Fibroblast of peridontal ligament (primary cell): Measurements from ENCODE around the gene RPUSD3.

Source experiments
- DNase-seq: peaks from one replicate; pipeline ENCODE4 v3.0.0-alpha.2; 2010; ENCODE audit errors: extremely low read depth

Gene RPUSD3

GRCh38 chr3:9834520-9835380 is 9.1 kb downstream of the RPUSD3 start:
- DNase-seq, result no peak

- DNase-seq, result no peak
Measured at GRCh38 chr3:9833078-9833477, 10.7 kb downstream of the RPUSD3 start.

- no peak for DNase-seq
Measured at GRCh38 chr3:9831253-9831652, 12.6 kb downstream of the RPUSD3 start.

DNA sequence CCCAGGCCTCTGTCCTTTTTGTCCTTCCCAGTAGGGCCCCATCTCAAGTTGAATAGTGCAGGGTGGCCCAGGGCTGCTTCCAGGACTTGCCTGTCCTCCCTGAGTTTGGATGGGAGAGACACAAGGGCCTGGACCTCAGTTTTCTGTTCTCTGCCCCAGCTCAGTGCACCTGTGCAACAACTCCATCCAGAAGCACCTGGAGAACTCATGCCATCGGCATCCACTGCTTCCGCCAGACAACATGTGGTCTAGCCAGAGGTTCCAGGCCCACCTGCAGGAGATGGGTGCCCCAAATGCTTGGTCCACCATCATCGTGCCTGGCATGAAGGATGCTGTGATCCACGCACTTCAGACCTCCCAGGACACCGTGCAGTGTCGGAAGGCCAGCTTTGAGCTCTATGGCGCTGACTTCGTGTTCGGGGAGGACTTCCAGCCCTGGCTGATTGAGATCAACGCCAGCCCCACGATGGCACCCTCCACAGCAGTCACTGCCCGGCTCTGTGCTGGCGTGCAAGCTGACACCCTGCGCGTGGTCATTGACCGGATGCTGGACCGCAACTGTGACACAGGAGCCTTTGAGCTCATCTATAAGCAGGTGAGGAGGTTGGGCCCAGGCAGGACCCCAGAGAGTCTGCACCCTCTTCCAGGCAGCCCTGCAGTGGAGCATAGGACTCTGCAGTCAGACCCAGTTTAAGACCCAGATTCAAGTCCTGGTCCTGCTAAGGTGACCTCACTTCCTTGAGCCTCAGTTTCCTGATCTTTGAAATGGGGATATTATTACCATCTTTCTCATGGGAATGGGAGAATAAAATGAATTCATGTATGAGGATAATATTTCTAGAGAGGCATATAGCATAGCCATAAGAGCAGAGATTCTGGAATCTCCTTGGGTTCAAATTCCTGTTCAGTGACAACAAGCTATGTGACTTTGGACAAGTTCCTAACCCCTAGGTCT is 14.7 kb downstream of the RPUSD3 start:
- DNase-seq, result no peak

DNA sequence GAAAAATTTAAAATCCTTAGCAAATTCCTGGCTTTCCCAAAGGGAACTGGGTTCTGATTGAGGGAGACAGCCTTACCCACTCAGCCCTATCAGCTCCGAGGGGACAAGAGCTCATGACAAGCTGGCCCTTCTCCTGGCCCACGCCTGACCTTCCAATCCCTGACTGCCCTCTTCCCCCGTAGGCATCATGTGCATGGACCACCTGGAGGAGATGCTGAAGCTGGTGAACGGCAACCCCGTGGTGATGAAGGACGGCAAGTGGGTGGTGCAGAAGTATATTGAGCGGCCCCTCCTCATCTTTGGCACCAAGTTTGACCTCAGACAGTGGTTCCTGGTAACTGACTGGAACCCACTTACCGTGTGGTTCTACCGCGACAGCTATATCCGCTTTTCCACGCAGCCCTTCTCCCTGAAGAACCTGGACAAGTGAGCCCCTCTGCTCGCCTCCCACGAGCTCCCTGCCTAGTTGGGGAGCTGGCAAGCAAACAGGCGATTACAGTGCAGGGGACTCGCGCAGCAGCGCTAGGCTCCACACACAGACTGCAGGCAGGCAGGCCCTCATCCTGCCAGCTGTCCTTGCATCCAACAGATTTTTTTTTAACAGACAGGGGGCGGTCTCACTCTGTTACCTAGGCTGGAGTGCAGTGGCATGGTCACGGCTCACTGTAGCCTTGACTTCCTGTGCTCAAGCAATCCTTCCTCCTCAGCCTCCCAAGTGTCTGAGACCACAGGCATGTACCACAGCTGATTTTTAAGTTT is 16.8 kb downstream of the RPUSD3 start:
- DNase-seq, result no peak

- DNase-seq, result no peak
Measured at GRCh38 chr3:9825451-9826040, 18.3 kb downstream of the RPUSD3 start.

DNA sequence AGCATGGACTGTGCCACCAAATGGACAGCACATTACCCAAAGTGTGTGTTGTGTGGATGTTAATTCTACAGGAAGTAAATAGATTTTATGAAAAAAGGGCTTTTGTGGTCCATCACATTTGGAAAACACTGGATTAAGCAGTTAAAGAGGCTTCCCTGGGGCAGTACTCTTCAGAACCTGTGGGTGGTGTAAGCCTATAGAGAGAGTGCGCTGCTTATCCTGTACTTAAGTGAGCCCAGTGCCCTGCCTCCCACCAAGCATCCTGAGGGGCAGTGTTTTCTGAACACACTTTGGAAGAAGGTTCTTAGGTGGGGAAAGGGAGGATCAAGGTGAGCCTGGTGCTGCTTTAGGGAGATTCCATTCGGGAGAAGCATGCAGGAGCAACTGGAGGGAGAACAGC is 22.9 kb downstream of the RPUSD3 start:
- DNase-seq, result no peak

DNA sequence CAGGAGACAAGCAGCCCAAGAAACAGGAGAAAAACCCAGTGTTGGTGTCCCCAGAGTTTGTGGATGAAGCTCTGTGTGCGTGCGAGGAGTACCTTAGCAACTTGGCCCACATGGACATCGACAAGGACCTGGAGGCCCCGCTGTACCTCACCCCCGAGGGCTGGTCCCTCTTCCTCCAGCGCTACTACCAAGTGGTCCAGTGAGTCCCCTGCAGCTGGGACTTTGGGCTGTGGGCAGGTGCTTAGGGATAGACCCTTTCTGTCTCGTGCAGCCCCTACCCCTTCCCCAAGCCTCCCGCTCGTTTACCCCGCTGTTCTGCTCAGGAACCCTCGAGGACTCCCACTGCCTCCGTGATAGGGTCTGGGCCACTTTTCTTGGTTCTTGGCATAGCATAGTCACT is 23.3 kb downstream of the RPUSD3 start:
- no peak for DNase-seq

DNA sequence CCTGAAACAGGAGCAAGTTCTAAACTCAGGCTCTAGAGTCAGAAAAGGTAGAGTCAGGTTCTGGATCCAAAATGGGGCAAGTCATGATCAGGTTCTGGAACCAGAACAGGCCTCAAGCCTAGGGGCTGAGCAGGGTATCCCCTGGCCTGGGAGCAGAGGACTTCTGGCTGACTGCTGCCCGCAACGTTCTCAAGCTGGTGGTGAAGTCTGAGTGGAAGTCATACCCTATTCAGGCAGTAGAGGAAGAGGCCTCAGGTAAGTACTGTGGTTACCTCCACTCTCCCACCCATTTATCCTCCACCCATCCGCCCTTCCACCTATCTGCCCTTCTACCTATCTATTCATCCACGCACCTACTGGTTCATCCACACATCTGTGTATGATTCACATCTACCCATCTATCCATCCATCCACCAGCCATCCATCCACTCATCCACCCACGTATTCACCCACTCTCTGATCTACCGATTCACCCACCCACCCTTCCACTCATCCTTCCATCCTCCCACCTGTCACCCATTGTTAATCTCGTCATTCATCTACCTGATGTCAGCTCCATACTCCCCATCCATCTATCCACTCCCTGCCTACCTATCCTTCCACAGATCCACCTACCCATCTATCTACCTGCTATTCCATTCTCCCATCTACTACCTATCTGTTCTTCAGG is 25.0 kb downstream of the RPUSD3 start:
- no peak for DNase-seq

DNA sequence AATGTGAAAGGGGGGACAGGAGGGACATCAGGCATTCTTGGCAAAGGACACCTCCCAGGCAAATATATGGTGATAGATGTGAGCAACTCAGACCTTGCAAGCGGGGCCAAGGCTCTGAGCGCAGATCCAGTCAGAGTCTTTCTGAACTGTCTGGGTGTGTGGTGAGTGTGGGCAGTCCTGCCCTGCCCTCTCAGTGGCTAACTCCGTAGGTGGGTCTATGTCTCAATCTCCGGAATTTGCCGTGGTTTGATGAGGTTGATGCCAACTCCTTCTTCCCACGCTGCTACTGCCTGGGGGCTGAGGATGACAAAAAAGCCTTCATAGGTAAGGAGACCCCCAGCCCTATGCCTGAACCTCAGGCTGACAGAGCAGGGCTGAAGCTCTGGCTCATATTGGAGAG is 26.4 kb downstream of the RPUSD3 start:
- no peak for DNase-seq

DNA sequence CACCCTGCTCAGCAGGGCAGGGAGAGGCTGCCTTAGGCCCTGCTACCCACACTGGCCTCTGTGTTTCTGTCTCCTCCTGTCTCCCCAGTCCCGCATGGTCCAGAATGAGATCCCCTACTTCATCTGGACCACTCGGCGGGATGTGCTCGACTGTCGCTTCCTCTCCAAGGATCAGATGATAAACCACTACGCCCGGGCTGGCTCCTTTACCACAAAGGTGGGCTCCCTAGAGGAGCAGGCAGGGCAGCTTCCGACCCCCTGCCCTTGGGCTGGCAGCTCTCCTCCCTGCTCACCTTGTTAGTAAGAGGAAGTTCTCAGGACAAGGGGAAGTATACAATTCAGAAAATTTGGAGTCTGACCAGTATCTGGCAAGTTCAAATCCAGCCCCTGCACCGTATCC is 27.8 kb downstream of the RPUSD3 start:
- no peak for DNase-seq

DNA sequence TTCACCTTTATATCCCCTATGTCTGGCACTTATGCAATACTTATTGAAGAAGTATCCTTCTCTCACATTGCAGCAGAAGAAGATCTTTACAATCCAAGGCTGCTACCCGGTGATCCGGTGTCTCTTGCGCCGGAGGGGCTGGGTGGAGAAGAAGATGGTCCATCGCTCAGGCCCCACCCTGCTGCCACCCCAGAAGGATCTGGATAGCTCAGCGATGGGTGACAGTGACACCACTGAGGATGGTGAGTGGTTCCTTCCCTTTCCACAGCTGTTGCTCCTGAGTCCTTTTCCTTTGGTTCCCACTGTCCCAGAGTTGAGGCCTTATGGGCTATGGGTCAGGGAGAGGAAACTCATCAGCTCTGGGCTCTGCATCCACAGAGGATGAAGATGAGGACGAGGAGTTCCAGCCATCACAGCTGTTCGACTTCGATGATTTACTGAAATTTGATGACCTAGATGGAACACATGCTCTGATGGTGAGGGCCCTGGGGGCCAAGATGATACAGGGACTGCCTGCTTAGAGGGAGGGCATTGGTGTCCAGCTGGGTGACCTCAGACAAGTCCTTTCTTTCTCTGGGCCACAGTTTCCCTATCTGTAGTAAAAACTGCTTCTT is 30.8 kb downstream of the RPUSD3 start:
- no peak for DNase-seq

GRCh38 chr3:9810846-9811245 is 33.0 kb downstream of the RPUSD3 start:
- no peak for DNase-seq

DNA sequence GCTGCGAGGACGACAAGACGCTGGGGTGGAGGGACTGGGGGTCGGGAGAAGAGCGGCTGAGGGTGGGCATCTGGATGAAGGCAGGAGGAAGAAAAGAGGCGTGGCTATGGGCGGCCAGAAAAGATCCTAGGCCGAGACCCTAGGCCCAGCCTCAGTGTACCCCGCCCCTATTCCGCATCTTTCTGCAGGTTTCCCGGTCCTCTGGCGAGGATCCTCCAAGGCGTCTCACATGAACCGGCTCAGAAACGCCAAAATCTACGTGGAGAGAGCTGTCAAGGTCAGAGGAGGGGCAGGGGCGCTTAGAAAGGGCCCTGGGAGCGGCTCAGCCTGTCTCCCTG is 33.4 kb downstream of the RPUSD3 start:
- no peak for DNase-seq

- peak; percentile 54 for DNase-seq
Measured at GRCh38 chr3:9809615-9810432, 34.0 kb downstream of the RPUSD3 start, which contains the start of gene TTLL3. Gene TTLL3, plus strand, starts transcription at chr3:9810262. Its CDS starts 400 bp downstream, at chr3:9810662.

DNA sequence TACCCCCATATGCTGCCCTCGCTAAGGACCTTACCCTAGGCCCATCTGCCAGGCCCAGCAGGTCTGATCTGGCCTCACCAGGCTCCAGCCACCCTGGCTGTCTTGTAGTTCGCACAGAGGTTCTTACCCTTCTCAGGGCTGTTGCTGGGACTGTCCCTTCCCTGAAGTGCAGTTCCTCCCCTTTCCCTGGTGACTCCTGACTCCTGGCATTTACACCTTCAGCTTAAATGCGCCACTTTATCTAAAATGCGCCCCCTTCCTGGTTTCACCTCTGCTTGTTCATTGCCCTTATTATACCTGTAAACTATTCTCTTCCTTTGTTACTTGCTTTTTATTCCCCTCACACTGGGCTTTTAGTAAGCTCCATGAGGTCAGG is 34.6 kb downstream of the RPUSD3 start:
- no peak for DNase-seq

DNA sequence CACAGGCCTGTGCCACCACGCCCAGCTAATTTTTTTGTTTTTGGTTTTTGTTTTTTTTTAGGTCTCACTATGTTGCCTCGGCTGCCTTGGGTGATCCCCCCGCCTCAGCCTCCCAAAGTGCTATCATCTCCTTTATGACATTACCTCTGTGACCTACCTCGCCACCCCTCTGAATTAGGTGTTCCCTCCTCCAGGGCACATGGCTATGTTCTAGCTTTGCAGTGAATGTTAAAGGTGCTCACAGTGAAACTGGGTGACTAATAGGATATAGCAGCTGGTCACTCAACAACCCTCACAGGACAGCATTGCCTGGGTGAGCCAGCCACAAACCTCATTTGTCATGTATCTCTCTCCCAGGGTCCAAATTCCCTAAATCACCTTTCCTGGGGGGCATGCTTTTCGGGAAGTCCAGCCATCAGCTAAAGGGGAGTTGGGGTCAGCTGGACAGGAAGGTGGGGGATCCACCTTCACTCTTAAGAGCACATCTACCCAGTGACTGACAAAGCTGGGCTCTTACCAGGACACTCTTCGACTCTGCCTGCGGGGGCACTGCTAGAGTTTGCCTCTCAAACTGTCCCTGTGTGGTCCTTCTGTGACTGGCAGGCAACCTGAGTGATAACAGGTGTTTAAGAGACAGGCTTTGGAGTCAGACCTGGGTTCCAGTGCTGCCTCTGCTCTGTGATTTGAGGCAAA is 35.3 kb downstream of the RPUSD3 start:
- DNase-seq, result no peak

DNA sequence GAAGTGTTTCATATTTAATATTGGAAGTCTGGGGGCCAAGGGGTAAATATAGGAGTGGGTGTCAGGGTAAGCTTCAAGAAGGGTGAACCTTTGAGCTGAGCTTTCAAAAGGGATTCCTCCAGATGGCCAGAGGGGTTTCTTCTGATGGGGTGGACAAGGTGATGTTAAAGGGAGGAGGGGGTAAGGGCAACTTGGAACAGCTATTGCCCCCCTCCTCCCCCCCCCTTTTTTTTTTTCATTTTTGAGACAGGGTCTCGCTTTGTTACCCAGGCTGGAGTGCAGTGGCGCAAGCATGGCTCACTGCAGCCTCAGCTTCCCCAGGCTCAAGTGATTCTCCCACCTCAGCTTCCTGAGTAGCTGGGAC is 35.8 kb downstream of the RPUSD3 start:
- DNase-seq, result no peak
